Esophagus squamous epithelium (tissue), 5 donors: ENCODE data around the gene HMGCS2. TPM values are rescaled to one million over a fixed set of nuclear protein-coding genes. Genes with fewer than 3 reads are reported as not detected.
A peak's percentile ranks its signal among the peaks of the same experiment; 100 is the strongest.

Source experiments
- DNase-seq: peaks from one replicate; lab custom pipeline; 2025; lab: John Stamatoyannopoulos, UW
- H3K27ac ChIP-seq, 4 donors: fragments of 200-600 bp; sonication (generic); one replicate each; pipeline ENCODE4 v1.5.1; 2016 to 2019; ENCODE audit warnings: mild to moderate bottlenecking in 1 of 4
- H3K27me3 ChIP-seq, 4 donors: fragments of 200-600 bp; sonication (generic); 1 replicate in 3 of 4; 2 replicates in 1 of 4; pipeline versions ENCODE4 v1.5.1 to v1.6.0; 2017 to 2021; ENCODE audit warnings: antibody characterized with exemption in 1 of 4
- H3K36me3 ChIP-seq, 3 donors: fragments of 200-600 bp; sonication (generic); one replicate each; pipeline ENCODE4 v1.5.1; 2016 to 2019
- H3K4me1 ChIP-seq, 3 donors: fragments of 200-600 bp; sonication (generic); one replicate each; pipeline ENCODE4 v1.5.1; 2017 to 2019
- H3K4me3 ChIP-seq, 4 donors: fragments of 200-600 bp; sonication (generic); 1 replicate in 3 of 4; 2 replicates in 1 of 4; pipeline ENCODE4 v1.5.1; 2016 to 2019; ENCODE audit warnings: mild to moderate bottlenecking in 2 of 4, moderate library complexity in 1 of 4
- H3K9me3 ChIP-seq, 3 donors: fragments of 200-600 bp; sonication (generic); one replicate each; pipeline ENCODE4 v1.5.1; 2016 to 2019
- POLR2A ChIP-seq, 4 donors: fragments of 450-650 bp; IDR thresholded peaks; one replicate each; pipeline ENCODE4 v1.6.1; 2017; ENCODE audit warnings: antibody characterized with exemption in 4 of 4, mild to moderate bottlenecking in 4 of 4, moderate library complexity in 3 of 4
- whole genome bisulfite sequencing, 2 donors: methylation state at CpG; one replicate each; pipeline ENCODE4 v1.1.5; 2018; 5-methylcytosine and 5-hydroxymethylcytosine counted together
- intact Hi-C: fragments of 100-400 bp; cut with DNase I; formaldehyde crosslinking; loops from one replicate; pipeline ENCODE4 v1.15.0; 2022
- total RNA-seq, 4 donors: library from RNA; depleted of rRNA; stranded (reverse); fragments of >200 nt; gene quantifications; one replicate each; pipeline ENCODE4 v1.1.0, GENCODE V29; 2016
- TF ChIP-seq, protein P1 (sequence below), 6 experiments: fragments of 450-650 bp in 4 of 6; fragments of 200-600 bp in 2 of 6; sonication (generic) in 2 of 6; IDR thresholded peaks; one replicate each; pipeline ENCODE4 v1.5.1; 2016 to 2019; ENCODE audit warnings: antibody characterized with exemption in 6 of 6, mild to moderate bottlenecking in 4 of 6, moderate library complexity in 4 of 6
- donor health status: DM: yes; HTN: yes; CAD: no.

HMGCS2 gene
- total RNA-seq, 4 donors from 2014 or later: 1.1 to 27.0 (median 2.5) TPM; not detected in 1

DNA sequence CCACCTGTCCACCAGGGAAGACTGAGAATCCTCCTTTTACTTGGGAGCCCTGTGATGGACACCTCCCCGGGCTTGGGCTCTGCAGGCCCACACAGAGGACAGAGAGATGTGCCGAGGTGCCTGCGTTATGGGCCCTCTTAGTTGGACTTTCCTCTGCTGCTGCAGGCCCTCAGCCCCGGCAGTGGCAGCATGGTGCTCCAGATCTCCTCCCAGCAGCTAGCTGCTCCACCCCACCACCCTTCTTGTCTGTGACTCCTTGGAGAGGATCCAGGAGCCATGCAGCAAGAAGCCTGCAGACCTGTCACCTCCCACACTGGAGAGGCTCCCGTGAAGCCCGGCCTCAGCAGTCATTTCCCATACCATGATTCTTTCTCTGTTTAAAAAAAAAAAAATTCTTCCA is 29.6 kb downstream of the HMGCS2 start:
- H3K36me3 ChIP-seq: peaks cover 0 to 55% (median 0%) of the 10 kb centered on the region in 3 donors

DNA sequence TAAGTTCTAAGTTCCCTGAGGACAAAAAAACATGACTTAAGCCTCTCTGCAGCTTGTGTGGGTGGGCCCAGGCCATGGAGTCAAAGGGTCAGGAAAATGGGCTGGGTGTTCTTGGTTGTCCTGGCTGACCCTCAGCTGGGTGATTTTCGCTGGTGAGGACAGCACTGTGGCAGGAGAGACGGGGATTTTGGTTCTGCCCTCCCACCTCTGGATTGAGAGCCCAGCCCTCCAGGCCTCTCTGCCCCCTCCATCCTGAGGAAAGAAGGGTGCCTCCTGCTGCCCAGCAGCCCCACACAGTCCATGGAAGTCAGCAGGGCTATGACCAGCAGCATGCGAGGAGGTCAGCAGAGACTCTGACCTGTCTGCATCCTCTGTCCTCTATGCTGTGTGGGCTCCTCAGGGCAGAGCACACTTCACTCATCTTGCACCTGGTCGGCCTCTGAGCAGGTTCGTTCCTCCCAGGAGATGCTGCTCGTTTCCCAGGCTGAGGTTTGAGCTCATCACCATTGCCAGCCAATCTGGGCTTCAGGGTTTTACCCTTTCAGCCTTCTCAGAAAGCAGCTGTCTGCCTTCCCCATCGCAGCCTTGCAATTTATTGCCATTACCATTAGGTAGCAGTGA is 30.5 kb downstream of the HMGCS2 start:
- Histone ChIP-seq H3K27ac (no peak overlapping the region), H3K4me3 (no peak overlapping the region), H3K4me1 (peaks cover 0 to 25% (median 0%) of the 10 kb centered on the region in 3 donors), H3K36me3 (peaks cover 0 to 55% (median 0%) of the 10 kb centered on the region in 3 donors), H3K27me3 (no peaks in the 10 kb centered on the region), H3K9me3 (no peaks in the 10 kb centered on the region)
- WGBS, 2 donors: 73% methylated on average over 6 of the region's 7 CpGs; no CpG with 5 or more reads in 1 of the 2 donors
- TF ChIP-seq POLR2A (IDR thresholded peaks at IDR 0.05): no peak
- TF ChIP-seq, protein P1, sequence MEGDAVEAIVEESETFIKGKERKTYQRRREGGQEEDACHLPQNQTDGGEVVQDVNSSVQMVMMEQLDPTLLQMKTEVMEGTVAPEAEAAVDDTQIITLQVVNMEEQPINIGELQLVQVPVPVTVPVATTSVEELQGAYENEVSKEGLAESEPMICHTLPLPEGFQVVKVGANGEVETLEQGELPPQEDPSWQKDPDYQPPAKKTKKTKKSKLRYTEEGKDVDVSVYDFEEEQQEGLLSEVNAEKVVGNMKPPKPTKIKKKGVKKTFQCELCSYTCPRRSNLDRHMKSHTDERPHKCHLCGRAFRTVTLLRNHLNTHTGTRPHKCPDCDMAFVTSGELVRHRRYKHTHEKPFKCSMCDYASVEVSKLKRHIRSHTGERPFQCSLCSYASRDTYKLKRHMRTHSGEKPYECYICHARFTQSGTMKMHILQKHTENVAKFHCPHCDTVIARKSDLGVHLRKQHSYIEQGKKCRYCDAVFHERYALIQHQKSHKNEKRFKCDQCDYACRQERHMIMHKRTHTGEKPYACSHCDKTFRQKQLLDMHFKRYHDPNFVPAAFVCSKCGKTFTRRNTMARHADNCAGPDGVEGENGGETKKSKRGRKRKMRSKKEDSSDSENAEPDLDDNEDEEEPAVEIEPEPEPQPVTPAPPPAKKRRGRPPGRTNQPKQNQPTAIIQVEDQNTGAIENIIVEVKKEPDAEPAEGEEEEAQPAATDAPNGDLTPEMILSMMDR (IDR thresholded peaks at IDR 0.05): no peak
- intact Hi-C loops: no loop called here
- no peak for DNase-seq

More for the DNA sequence above, 29.6 kb downstream of the HMGCS2 start:
- Histone ChIP-seq H3K4me1 (peaks cover 0 to 34% (median 0%) of the 10 kb centered on the region in 3 donors), H3K4me3 (no peak overlapping the region), H3K27me3 (no peaks in the 10 kb centered on the region), H3K9me3 (no peaks in the 10 kb centered on the region), H3K27ac (no peak overlapping the region)
- intact Hi-C loops: no loop called here
- WGBS, 2 donors: 78 to 80% methylated on average over 3 to 5 of the region's 6 CpGs
- TF ChIP-seq, protein P1 (IDR thresholded peaks at IDR 0.05): no peak
- TF ChIP-seq POLR2A (IDR thresholded peaks at IDR 0.05): no peak
- no peak for DNase-seq

DNA sequence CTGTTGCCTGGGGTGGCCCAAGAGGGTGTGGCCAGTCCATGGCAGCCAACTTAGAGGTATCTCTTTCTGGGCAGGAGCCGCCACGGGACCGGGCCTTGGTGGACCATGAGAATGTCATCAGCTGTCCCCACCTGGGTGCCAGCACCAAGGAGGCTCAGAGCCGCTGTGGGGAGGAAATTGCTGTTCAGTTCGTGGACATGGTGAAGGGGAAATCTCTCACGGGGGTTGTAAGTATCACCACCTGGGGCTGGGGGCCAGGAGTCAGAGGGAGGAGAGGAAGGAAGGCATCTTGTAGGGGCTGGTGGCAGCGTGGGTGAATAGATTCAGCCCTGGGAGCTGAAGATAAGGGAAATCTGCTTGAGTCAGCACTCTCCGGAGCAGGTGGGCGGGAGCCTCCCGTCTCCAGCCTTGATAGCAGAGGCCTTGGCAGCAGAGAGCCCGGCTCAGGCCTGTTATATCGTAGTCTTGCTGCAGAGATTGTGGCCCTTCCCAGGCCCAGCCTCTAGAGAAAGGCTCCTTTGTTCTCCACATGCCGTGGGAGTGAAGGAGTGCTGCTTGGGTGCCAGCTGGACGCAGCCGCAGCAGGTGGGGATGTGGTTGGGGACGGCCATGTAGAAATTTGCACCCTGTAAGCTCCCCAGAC is 31.5 kb downstream of the HMGCS2 start:
- Histone ChIP-seq H3K4me1 (peaks cover 0 to 15% (median 0%) of the 10 kb centered on the region in 3 donors), H3K27me3 (no peaks in the 10 kb centered on the region), H3K9me3 (no peaks in the 10 kb centered on the region), H3K27ac (peak overlapping the region in 1 of 4 donors; percentile 23), H3K4me3 (no peak overlapping the region), H3K36me3 (peaks cover 0 to 56% (median 0%) of the 10 kb centered on the region in 3 donors)
- TF ChIP-seq, protein P1 (IDR thresholded peaks at IDR 0.05): no peak
- TF ChIP-seq POLR2A (IDR thresholded peaks at IDR 0.05): no peak
- intact Hi-C loops: no loop called here
- WGBS, 2 donors: 71 to 73% methylated on average over 9 to 10 of the region's 16 CpGs
- no peak for DNase-seq

DNA sequence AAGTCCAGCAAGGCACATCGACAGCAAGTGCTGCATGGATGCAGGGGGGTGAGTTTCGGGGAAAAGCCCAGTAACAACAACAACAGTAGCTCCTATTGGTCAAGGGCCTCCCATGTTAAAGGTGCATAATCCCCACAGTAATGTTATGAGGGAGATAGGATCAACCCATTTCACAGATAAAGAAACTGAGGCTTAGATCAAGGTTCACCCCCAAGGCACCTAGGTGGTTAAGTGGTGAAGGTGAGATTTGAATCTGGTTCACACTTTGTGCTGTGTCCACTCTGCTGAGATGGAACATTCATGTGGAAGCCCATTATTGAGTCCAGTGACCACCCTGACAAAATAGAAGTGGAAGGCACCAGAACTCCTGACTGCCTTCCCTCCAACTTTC is 32.1 kb downstream of the HMGCS2 start:
- no peak for DNase-seq
- intact Hi-C loops: no loop called here
- 94 to 100% methylated on average over 2 of the region's 2 CpGs for WGBS, 2 donors

More for the DNA sequence above, 32.1 kb downstream of the HMGCS2 start:
- Histone ChIP-seq H3K27ac (peak overlapping the region in 1 of 4 donors; percentile 23), H3K4me3 (no peak overlapping the region), H3K36me3 (peaks cover 0 to 54% (median 0%) of the 10 kb centered on the region in 3 donors), H3K4me1 (peaks cover 0 to 9% (median 0%) of the 10 kb centered on the region in 3 donors), H3K9me3 (no peaks in the 10 kb centered on the region), H3K27me3 (no peaks in the 10 kb centered on the region)
- no peak for TF ChIP-seq POLR2A (IDR thresholded peaks at IDR 0.05)
- TF ChIP-seq, protein P1 (IDR thresholded peaks at IDR 0.05): no peak
